Thymus (tissue), 14 donors: ENCODE results near the gene IMMP2L. TPM values are rescaled to one million over a fixed set of nuclear protein-coding genes. Genes with fewer than 3 reads are reported as not detected.
"Not testable (repeated sequence)": the region's sequence is repeated elsewhere in the genome, so short reads cannot be mapped to it uniquely, and the experiment has no call there.

Experiments used
- DNase-seq, 9 donors: peaks; one replicate each; pipeline ENCODE4 v3.0.0-alpha.2; 2013; ENCODE audit warnings: low spot score in 9 of 9, low read depth in 6 of 9, missing footprints in 1 of 9
- H3K27ac ChIP-seq, 2 donors: one replicate each; pipeline ENCODE4 v1.5.1; 2013; ENCODE audit warnings: control low read depth in 1 of 2, low read depth in 1 of 2, low read length in 1 of 2, mild to moderate bottlenecking in 1 of 2, moderate library complexity in 1 of 2
- H3K27me3 ChIP-seq, 2 donors: one replicate each; pipeline ENCODE4 v1.5.1; 2013; ENCODE audit warnings: low read length in 1 of 2; ENCODE audit not compliant: control insufficient read depth in 2 of 2, insufficient read depth in 1 of 2
- H3K36me3 ChIP-seq, 2 donors: one replicate each; pipeline ENCODE4 v1.5.1; 2013; ENCODE audit warnings: low read length in 1 of 2, mild to moderate bottlenecking in 1 of 2, moderate library complexity in 1 of 2; ENCODE audit not compliant: control insufficient read depth in 2 of 2, insufficient read depth in 2 of 2
- H3K4me1 ChIP-seq, 2 donors: one replicate each; pipeline ENCODE4 v1.5.1; 2013; ENCODE audit warnings: low read length in 2 of 2; ENCODE audit not compliant: control insufficient read depth in 2 of 2, insufficient read depth in 2 of 2
- H3K4me3 ChIP-seq, 2 donors: one replicate each; pipeline ENCODE4 v1.5.1; 2013; ENCODE audit warnings: low read length in 2 of 2, control low read depth in 1 of 2, mild to moderate bottlenecking in 1 of 2
- H3K9me3 ChIP-seq, 2 donors: one replicate each; pipeline ENCODE4 v1.5.1; 2013; ENCODE audit warnings: low read length in 1 of 2, mild to moderate bottlenecking in 1 of 2; ENCODE audit not compliant: control insufficient read depth in 2 of 2, insufficient read depth in 1 of 2
- WGBS: extraction: QIAGEN DNeasy Blood & Tissue Kit; methylation state at CpG from one replicate; pipeline ENCODE4 v1.1.7; 2013; 5-methylcytosine and 5-hydroxymethylcytosine counted together
- long read RNA-seq, 10 donors: transcript quantifications; one replicate each; lab custom pipeline, GENCODE V29; 2026
- polyA plus RNA-seq: library from polyadenylated mRNA; stranded (reverse); fragments of 200-250 nt; gene quantifications from one replicate; pipeline ENCODE4 v1.2.3, GENCODE V29; 2013
- total RNA-seq: library from RNA; stranded (reverse); fragments of 120-200 nt; gene quantifications from one replicate; pipeline ENCODE4 v1.2.4, GENCODE V29; 2013
- donor health status: healthy.

Gene IMMP2L
- total RNA-seq, result 11.0 TPM
- 12.8 TPM for polyA plus RNA-seq
- long read RNA-seq, donor 1, result 0 reads
- long read RNA-seq, donor 2, result 0 reads
- long read RNA-seq, donor 3, result 0 reads
- long read RNA-seq, donor 4, partial matches to known transcripts, result 6 of 6 reads
- long read RNA-seq, donor 4, other reads (novel, unspliced or antisense), result 0 of 6 reads
- long read RNA-seq, donor 5, result 0 reads
- long read RNA-seq, donor 6, result 0 reads
- long read RNA-seq, donor 7, partial matches to known transcripts, result 0 of 1 reads
- long read RNA-seq, donor 7, other reads (novel, unspliced or antisense), result 0 of 1 reads
- long read RNA-seq, donor 8, result 0 reads
- long read RNA-seq, donor 9, result 0 reads
- long read RNA-seq, donor 10, partial matches to known transcripts, result 0 of 13 reads
- long read RNA-seq, donor 10, other reads (novel, unspliced or antisense), result 13 of 13 reads

DNA sequence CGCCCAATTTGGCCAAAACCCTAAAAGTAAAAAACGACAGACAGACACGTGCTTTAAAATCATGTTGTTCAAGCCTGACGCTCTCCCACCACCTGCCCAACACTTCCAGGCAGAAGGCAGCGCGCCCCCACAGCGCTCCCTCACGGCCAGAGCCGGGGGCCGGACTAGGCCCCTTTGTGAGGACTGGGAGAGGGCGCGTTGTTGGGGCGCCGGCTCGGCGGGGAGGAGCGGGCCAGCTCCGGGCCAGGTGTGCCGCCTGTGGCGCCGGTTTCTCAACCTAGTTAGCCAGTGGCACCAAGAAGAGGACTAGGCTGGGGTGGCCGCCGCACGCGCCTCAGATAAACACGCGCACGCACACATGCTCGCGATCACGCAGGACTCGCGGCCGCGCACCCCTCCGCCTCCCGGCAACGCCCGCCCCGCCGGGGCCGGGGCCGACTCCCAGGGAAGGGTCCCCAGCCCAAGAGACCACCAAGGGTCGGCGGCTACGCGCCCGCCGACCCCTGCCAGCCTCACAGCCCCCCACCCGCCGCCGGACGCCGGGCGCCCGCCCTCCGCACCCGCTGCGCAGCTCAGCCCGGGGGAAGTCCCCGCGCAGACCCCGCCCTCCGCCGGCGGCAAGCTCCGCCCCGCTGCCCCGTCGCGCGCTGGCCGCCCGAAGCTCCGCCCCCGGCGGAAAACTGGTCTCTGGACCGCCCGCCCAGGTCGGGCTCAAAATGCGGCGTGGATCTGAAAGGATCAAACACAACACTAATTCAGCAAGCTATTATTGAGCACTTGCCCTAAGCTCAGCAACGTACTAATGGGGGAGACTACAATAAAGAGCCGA lies at the start of gene IMMP2L:
TSS of gene IMMP2L (minus strand) at position 589 of the 829 bp plus-strand sequence.
- WGBS, result under 1% methylated on average over 84 of the region's 84 CpGs
- no peaks in the 10 kb centered on the region for H3K27me3 ChIP-seq
- DNase-seq, result peak; percentile 54 to 91 (median 77)
- H3K36me3 ChIP-seq, result peaks cover 0 to under 1% of the 10 kb centered on the region in 2 donors
- H3K4me1 ChIP-seq, result peaks cover 12% of the 10 kb centered on the region in 2 donors
- H3K27ac ChIP-seq, result peak within 1 kb of the TSS in 1 of 2 donors; percentile 66
- no peaks in the 10 kb centered on the region for H3K9me3 ChIP-seq
- peak within 1 kb of the TSS; percentile 59 to 75 for H3K4me3 ChIP-seq

DNA sequence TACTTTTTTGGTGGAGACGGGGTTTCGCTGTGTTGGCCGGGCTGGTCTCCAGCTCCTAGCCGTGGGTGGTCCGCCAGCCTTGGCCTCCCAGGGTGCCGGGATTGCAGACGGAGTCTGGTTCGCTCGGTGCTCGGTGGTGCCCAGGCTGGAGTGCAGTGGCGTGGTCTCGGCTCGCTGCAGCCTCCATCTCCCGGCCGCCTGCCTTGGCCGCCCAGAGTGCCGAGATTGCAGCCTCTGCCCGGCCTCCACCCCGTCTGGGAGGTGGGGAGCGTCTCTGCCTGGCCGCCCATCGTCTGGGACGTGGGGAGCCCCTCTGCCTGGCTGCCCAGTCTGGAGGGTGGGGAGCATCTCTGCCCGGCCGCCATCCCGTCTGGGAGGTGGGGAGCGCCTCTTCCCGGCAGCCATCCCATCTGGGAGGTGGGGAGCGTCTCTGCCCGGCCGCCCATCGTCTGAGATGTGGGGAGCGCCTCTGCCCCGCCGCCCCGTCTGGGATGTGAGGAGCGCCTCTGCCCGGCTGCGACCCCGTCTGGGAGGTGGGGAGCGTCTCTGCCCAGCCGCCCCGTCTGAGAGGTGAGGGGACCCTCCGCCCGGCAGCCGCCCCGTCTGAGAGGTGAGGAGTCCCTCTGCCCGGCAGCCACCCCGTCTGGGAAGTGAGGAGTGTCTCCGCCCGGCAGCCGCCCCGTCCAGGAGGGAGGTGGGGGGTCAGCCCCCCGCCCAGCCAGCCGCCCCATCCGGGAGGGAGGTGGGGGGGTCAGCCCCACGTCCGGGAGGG lies 47.4 kb upstream of the IMMP2L start:
- H3K27me3 ChIP-seq, H3K4me3 ChIP-seq, H3K27ac ChIP-seq, H3K4me1 ChIP-seq, H3K36me3 ChIP-seq, DNase-seq: not testable (repeated sequence)
- WGBS, result 94% methylated on average over 57 of the region's 58 CpGs
- H3K9me3 ChIP-seq, result peaks cover 0 to 10% of the 10 kb centered on the region in 2 donors

DNA sequence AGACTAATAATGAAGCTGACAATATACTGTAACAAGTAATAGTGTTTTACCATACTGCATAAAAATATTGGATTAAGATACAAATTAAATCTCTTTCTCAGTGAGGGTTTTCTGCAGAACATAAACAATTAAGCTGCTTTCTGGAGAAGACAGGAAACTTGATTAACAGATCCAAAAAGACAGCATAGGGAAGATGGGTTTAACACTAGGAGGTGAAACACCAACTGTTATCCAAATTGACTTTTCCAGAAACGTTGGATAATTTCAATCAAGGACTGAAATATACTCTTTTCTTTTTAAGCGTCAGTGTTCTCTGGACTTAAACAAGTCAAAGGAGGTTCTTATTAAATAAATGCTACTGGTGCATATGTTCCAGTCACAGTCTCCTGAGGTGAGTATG lies 45.3 kb upstream of the IMMP2L start:
- H3K27me3 ChIP-seq, result no peaks in the 10 kb centered on the region
- no peak for DNase-seq
- H3K4me3 ChIP-seq, result no peak overlapping the region
- peaks cover 0 to 10% of the 10 kb centered on the region in 2 donors for H3K9me3 ChIP-seq
- no peak overlapping the region for H3K27ac ChIP-seq
- no peaks in the 10 kb centered on the region for H3K4me1 ChIP-seq
- 87% methylated on average over 2 of the region's 2 CpGs for WGBS
- H3K36me3 ChIP-seq, result no peaks in the 10 kb centered on the region

DNA sequence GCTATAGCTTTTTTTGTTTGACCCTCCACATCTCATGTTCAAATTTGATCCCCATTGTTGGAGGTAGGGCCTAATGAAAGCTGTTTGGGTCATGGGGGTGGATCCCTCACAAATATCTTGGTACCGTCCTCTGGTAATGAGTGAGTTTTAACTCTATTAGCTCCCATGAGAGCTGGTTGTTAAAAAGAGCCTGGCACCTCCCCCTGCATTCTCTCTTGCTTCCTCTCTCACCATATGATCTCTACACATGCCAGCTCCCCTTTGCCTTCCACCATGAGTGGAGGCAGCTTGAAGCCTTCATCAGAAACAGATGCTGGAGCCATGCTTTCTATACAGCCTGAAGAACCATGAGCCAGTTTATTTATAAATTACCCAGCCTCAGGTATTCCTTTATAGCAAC lies 43.0 kb upstream of the IMMP2L start:
- Histone ChIP-seq H3K9me3 (peaks cover 0 to 5% of the 10 kb centered on the region in 2 donors), H3K27ac (no peak overlapping the region), H3K27me3 (no peaks in the 10 kb centered on the region), H3K4me3 (no peak overlapping the region), H3K36me3 (no peaks in the 10 kb centered on the region), H3K4me1 (no peaks in the 10 kb centered on the region)
- 86% methylated on average over 1 of the region's 1 CpG for WGBS
- DNase-seq, result no peak

DNA sequence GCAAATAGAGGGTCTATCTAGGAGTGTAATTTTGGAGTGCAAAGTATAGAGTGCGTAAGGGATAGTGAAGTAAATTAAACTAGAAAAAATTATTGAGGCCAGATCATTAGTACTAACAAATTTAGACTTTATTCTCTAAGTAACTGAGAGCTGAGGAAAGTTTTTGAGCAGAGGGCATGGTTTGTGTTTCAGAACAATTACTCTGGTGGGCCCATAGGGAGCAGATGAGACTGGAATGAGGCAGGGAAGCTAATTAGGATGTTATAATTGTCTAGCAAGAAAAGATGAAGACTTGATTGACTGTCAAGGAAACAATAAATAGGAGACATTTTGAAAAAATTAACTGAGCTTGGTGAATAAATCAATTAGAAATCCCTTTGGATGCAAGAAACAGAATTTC lies 37.8 kb upstream of the IMMP2L start:
- 100% methylated on average over 1 of the region's 1 CpG for WGBS
- Histone ChIP-seq H3K27ac (no peak overlapping the region), H3K27me3 (no peaks in the 10 kb centered on the region), H3K4me1 (no peaks in the 10 kb centered on the region), H3K36me3 (no peaks in the 10 kb centered on the region), H3K9me3 (no peaks in the 10 kb centered on the region), H3K4me3 (no peak overlapping the region)
- DNase-seq, result no peak

DNA sequence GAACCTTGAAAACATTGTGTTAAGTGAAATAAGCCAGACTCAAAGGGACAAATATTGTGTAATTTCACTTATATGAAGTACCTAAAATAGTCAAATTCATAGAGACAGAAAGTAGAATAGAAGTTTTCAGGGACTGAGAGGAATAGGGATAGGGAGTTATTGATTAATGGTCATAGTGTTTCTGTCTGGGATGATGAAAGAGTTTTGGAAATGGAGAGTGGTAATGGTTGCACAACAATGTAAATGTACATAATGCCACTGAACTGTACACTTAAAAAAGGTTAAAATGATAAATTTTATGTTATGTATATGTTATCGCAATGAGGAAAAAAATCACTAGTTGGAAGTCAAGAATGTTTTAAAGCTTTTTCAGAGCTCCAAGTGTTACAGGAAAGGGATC lies 33.5 kb upstream of the IMMP2L start:
- no peaks in the 10 kb centered on the region for H3K36me3 ChIP-seq
- no peaks in the 10 kb centered on the region for H3K4me1 ChIP-seq
- no peak overlapping the region for H3K4me3 ChIP-seq
- WGBS, result 99% methylated on average over 1 of the region's 1 CpG
- H3K27ac ChIP-seq, result no peak overlapping the region
- no peak for DNase-seq
- H3K27me3 ChIP-seq, result no peaks in the 10 kb centered on the region
- no peaks in the 10 kb centered on the region for H3K9me3 ChIP-seq

DNA sequence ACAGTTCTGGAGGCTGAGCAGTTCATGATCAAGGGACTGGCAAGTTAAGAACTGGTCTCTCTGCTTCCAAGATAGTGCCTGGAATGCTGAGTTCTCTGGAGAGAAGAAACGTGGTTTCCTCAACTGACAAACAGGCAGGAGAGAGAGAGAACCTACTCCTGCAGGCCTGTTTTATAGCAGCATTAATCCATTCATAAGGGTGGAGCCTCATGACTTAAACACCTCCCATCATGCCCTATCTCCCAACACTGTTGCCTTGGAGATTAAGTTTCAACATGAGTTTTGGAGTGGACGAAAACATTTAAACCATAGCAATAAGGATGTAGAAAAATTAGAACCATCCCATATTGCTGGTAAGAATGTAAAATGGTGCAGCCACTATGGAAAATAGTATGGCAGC lies 32.3 kb upstream of the IMMP2L start:
- Histone ChIP-seq H3K27ac (no peak overlapping the region), H3K27me3 (no peaks in the 10 kb centered on the region), H3K4me1 (no peaks in the 10 kb centered on the region), H3K4me3 (no peak overlapping the region), H3K36me3 (no peaks in the 10 kb centered on the region), H3K9me3 (no peaks in the 10 kb centered on the region)
- WGBS, result 87% methylated on average over 2 of the region's 2 CpGs
- no peak for DNase-seq

DNA sequence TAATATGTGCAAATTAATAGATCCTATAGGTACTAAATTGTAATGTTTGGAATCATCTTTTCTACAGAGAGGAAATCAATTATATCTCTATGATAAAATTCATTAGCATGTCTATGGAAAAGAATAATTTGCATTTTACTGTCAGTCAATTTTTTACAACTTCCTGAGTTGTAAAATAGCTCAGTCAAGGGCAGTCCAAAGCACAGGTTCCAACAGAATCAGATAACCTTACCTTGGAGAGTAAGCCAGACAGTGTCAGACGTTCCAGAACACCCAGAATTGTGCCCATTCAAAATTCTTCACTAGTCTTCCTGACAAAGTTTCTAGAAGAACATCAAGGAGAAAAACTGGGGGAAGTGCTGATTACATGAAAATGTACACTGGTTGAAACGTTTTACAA lies 31.1 kb upstream of the IMMP2L start:
- Histone ChIP-seq H3K27me3 (no peaks in the 10 kb centered on the region), H3K4me1 (no peaks in the 10 kb centered on the region), H3K9me3 (no peaks in the 10 kb centered on the region), H3K27ac (no peak overlapping the region), H3K36me3 (no peaks in the 10 kb centered on the region), H3K4me3 (no peak overlapping the region)
- no peak for DNase-seq
- WGBS, result 73% methylated on average over 2 of the region's 2 CpGs

DNA sequence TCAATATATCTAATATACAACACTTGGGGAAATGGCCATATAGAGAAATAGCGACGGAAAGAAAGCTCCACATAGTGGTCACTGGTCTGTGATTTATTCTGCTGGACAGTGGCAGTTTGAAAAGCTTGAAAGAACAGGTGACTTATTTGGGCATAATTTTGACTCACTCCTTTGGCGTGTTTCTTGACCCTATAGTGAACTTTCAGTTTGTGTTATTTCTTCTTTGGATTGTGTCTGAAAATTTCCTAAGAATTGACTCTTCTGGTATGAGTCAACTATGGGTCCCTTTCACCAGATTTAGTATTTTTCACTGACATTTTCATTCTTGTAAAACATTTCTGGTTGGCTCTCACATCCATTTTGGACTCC lies 25.8 kb upstream of the IMMP2L start:
- H3K36me3 ChIP-seq, result no peaks in the 10 kb centered on the region
- peaks cover 0 to 3% of the 10 kb centered on the region in 2 donors for H3K9me3 ChIP-seq
- DNase-seq, result no peak
- no peak overlapping the region for H3K4me3 ChIP-seq
- H3K4me1 ChIP-seq, result no peaks in the 10 kb centered on the region
- WGBS, result 79% methylated on average over 3 of the region's 3 CpGs
- H3K27ac ChIP-seq, result no peak overlapping the region
- no peaks in the 10 kb centered on the region for H3K27me3 ChIP-seq
